Endothelial cell of umbilical vein (primary cell): ENCODE measurements around the gene PCF11. TPM values are rescaled to one million over a fixed set of nuclear protein-coding genes. Genes with fewer than 3 reads are reported as not detected.

Experiments used
- BruUV-seq: library from RNA; stranded (reverse); fragments of 400-500 nt; replicated peaks from 2 replicates; lab custom pipeline; 2021; lab: Mats Ljungman, UMichigan
- CTCF ChIA-PET: fragments of 300-600, 350-600 bp; sonication (Branson Sonifier 250); formaldehyde crosslinking; loops from one replicate; lab custom pipeline; 2021; ENCODE audit warnings: antibody characterized with exemption, inconsistent platforms; lab: Charles Lee
- POLR2A ChIA-PET: fragments of 300-600, 350-600 bp; sonication (Branson Sonifier 250); formaldehyde crosslinking; loops from one replicate; lab custom pipeline; 2021; ENCODE audit warnings: antibody characterized with exemption, inconsistent platforms; lab: Charles Lee
- DNase-seq: peaks from one replicate; pipeline ENCODE4 v3.0.0-alpha.2; 2011; ENCODE audit warnings: low read depth, low spot score
- FAIRE-seq: peaks from 2 replicates; lab custom pipeline; 2011; peaks lifted over from hg19 to GRCh38; lab: Jason Lieb, UNC
- H2AFZ ChIP-seq: 2 replicates; pipeline ENCODE4 v1.6.0; 2012; ENCODE audit warnings: low read depth, low read length, control low read depth, inconsistent platforms
- H3K27ac ChIP-seq: 2 replicates; pipeline ENCODE4 v1.5.1; 2011; ENCODE audit warnings: low read depth, mild to moderate bottlenecking, control low read depth, low read length, moderate library complexity; ENCODE audit not compliant: insufficient read depth
- H3K27me3 ChIP-seq, 2 experiments: 2 replicates each; pipeline versions ENCODE4 v1.6.0 to v1.6.1; 2011; ENCODE audit warnings: low read length in 2 of 2, mixed read lengths in 1 of 2; ENCODE audit not compliant: control insufficient read depth in 2 of 2, insufficient read depth in 2 of 2
- H3K36me3 ChIP-seq, 2 experiments: 2 replicates in 1 of 2; 3 replicates in 1 of 2; pipeline ENCODE4 v1.5.1; 2011; ENCODE audit warnings: low read length in 2 of 2, mild to moderate bottlenecking in 1 of 2, moderate library complexity in 1 of 2; ENCODE audit not compliant: control insufficient read depth in 2 of 2, insufficient read depth in 2 of 2; ENCODE audit errors: extremely low read depth in 1 of 2
- H3K4me1 ChIP-seq: 3 replicates; pipeline ENCODE4 v1.5.1; 2011; ENCODE audit warnings: mild to moderate bottlenecking, low read length; ENCODE audit not compliant: control insufficient read depth, insufficient read depth; ENCODE audit errors: extremely low read depth
- H3K4me2 ChIP-seq: 2 replicates; pipeline ENCODE4 v1.6.1; 2011; ENCODE audit warnings: low read length, control low read depth, mixed read lengths; ENCODE audit not compliant: insufficient read depth
- H3K4me3 ChIP-seq, 3 experiments: fragments of 200-600 bp in 1 of 3; sonication (generic), shearing (Covaris generic) in 1 of 3; replicated peaks in 1 of 3; 2 replicates each; pipeline ENCODE4 v1.5.1; 2011 to 2016; ENCODE audit warnings: control low read depth in 3 of 3, low read length in 3 of 3, mild to moderate bottlenecking in 2 of 3, inconsistent platforms in 1 of 3, low read depth in 1 of 3, moderate library complexity in 1 of 3; ENCODE audit not compliant: insufficient read depth in 1 of 3
- H3K79me2 ChIP-seq: 2 replicates; pipeline ENCODE4 v1.6.0; 2012; ENCODE audit warnings: low read length, inconsistent platforms; ENCODE audit not compliant: control insufficient read depth, insufficient read depth
- H3K9ac ChIP-seq: replicated peaks from 2 replicates; pipeline ENCODE3; 2011; ENCODE audit warnings: low read length, control low read depth; ENCODE audit not compliant: insufficient read depth; ENCODE audit errors: extremely low read depth
- H3K9me1 ChIP-seq: replicated peaks from 3 replicates; pipeline ENCODE4 v1.6.0; 2011; ENCODE audit warnings: mild to moderate bottlenecking, low read length; ENCODE audit not compliant: control insufficient read depth, insufficient read depth; ENCODE audit errors: extremely low read depth
- H3K9me3 ChIP-seq: replicated peaks from 2 replicates; pipeline ENCODE4 v1.5.1; 2012; ENCODE audit warnings: low read length, inconsistent platforms; ENCODE audit not compliant: control insufficient read depth, insufficient read depth
- H4K20me1 ChIP-seq: replicated peaks from 2 replicates; pipeline ENCODE3; 2011; ENCODE audit warnings: mild to moderate bottlenecking, low read length; ENCODE audit not compliant: control insufficient read depth, insufficient read depth; ENCODE audit errors: extremely low read depth
- GATA2 ChIP-seq: IDR thresholded peaks from 2 replicates; pipeline ENCODE4 v1.7.0; 2011; ENCODE audit warnings: low read depth, mild to moderate bottlenecking, moderate library complexity, mixed read lengths, low read length; ENCODE audit not compliant: insufficient read length, insufficient read depth
- POLR2A ChIP-seq: IDR thresholded peaks from 2 replicates; pipeline ENCODE4 v1.6.1; 2012; ENCODE audit warnings: low read depth, mild to moderate bottlenecking, control low read depth, low read length
- POLR2AphosphoS5 ChIP-seq: IDR thresholded peaks from 2 replicates; pipeline ENCODE4 v1.6.1; 2012; ENCODE audit warnings: low read depth, mild to moderate bottlenecking, control low read depth, low read length, moderate library complexity; ENCODE audit not compliant: insufficient read depth
- dilution Hi-C: fragments of 300-500 bp; cut with MboI; formaldehyde crosslinking; loops from one replicate; pipeline ENCODE4 v1.15.0; 2019; ENCODE audit warnings: low sequenced_read_pairs; ENCODE audit not compliant: extremely low pct_ligation_motif_present
- intact Hi-C: fragments of 100-400 bp; cut with micrococcal nuclease; formaldehyde crosslinking; loops from one replicate; pipeline ENCODE4 v1.10.0; 2022
- polyA plus RNA-seq, 4 experiments: library from polyadenylated mRNA; depleted of rRNA in 3 of 4; stranded (reverse) in 3 of 4; unstranded in 1 of 4; fragments of >200 nt; gene quantifications; 2 replicates each; pipeline versions ENCODE4 v1.2.1 to v1.2.3, GENCODE V29; 2011 to 2012; ENCODE audit warnings: missing spikeins in 1 of 4
- total RNA-seq: library from RNA; stranded (reverse); gene quantifications from 2 replicates; pipeline ENCODE4 v1.2.3, GENCODE V29; 2021
- TF ChIP-seq, protein P1 (sequence below), 2 donors: IDR thresholded peaks; 1 replicate in 1 of 2; 2 replicates in 1 of 2; pipeline ENCODE4 v1.5.1; 2011; ENCODE audit warnings: low read length in 2 of 2, mild to moderate bottlenecking in 2 of 2, moderate library complexity in 2 of 2, control low read depth in 1 of 2, inconsistent platforms in 1 of 2, low read depth in 1 of 2; ENCODE audit not compliant: insufficient read depth in 1 of 2; ENCODE audit errors: extremely low read depth in 1 of 2

Gene PCF11
- total and polyA plus RNA-seq, 2 donors (not counting 3 experiments of a cell fraction or from before 2014, with no cell fraction given) = 38.0 to 51.2 TPM

- POLR2A ChIA-PET = interaction anchor here (0.6 to 1.7 kb wide), 3 partner anchors 63 to 109 kb away, joined by 3 to 5 read pairs (median 3); no protein-coding TSS in a partner anchor
- Histone ChIP-seq H3K27me3 (no peaks in the 10 kb centered on the region), H3K9ac (peak overlapping the region; percentile 99), H2AFZ (no peak overlapping the region), H3K79me2 (peaks cover 77% of the 10 kb centered on the region), H3K36me3 (peaks cover 3 to 14% of the 10 kb centered on the region in 2 experiments), H3K4me3 (peak overlapping the region; percentile 94 to 100 (median 100)), H3K27ac (peak overlapping the region; percentile 12), H3K4me1 (peaks cover 32% of the 10 kb centered on the region), H3K9me3 (no peaks in the 10 kb centered on the region), H3K9me1 (no peaks in the 10 kb centered on the region), H4K20me1 (peaks cover 13% of the 10 kb centered on the region), H3K4me2 (peak overlapping the region; percentile 100)
- intact Hi-C loops = loop anchor here (5.0 kb wide), 4 partner anchors 73 to 383 kb away; no protein-coding TSS in a partner anchor
- TF ChIP-seq GATA2 (no peak), POLR2A (peak; percentile 65), POLR2AphosphoS5 (no peak)
- TF ChIP-seq, protein P1, sequence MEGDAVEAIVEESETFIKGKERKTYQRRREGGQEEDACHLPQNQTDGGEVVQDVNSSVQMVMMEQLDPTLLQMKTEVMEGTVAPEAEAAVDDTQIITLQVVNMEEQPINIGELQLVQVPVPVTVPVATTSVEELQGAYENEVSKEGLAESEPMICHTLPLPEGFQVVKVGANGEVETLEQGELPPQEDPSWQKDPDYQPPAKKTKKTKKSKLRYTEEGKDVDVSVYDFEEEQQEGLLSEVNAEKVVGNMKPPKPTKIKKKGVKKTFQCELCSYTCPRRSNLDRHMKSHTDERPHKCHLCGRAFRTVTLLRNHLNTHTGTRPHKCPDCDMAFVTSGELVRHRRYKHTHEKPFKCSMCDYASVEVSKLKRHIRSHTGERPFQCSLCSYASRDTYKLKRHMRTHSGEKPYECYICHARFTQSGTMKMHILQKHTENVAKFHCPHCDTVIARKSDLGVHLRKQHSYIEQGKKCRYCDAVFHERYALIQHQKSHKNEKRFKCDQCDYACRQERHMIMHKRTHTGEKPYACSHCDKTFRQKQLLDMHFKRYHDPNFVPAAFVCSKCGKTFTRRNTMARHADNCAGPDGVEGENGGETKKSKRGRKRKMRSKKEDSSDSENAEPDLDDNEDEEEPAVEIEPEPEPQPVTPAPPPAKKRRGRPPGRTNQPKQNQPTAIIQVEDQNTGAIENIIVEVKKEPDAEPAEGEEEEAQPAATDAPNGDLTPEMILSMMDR (IDR thresholded peaks at IDR 0.05; ENCODE audit: extremely low read depth in 1 of 2, insufficient read depth in 1 of 2, low read depth in 1 of 2, low read length in 2 of 2) = no peak
- DNase-seq = peak; percentile 42
- dilution Hi-C loops = no loop called here
- FAIRE-seq = no peak
- CTCF ChIA-PET = interaction anchor here (0.9 to 2.1 kb wide), 6 partner anchors 27 to 260 kb away, joined by 3 to 11 read pairs (median 3); partner anchors contain the start of genes PRCP and RAB30
- no TSS peak for BruUV-seq
Measured at GRCh38 chr11:83159902-83160865, 3.3 kb downstream of the PCF11 start.
